Upper lobe of right lung (tissue), 1 donor: ENCODE data around the gene SPPL2A. TPM values are rescaled to one million over a fixed set of nuclear protein-coding genes. Genes with fewer than 3 reads are reported as not detected.

Experiments
- ATAC-seq: fragments of 200-7000 bp; cut with Tn5 transposase; one replicate; pipeline ENCODE4 v1.9.1; 2020; ENCODE audit warnings: mild to moderate bottlenecking, moderate library complexity
- DNase-seq: peaks from one replicate; pipeline ENCODE4 v3.0.0-alpha.2; 2020
- H3K27ac ChIP-seq: fragments of 200-600 bp; one replicate; pipeline ENCODE4 v1.8.0; 2022
- H3K27me3 ChIP-seq: fragments of 200-600 bp; one replicate; pipeline ENCODE4 v1.8.0; 2022; ENCODE audit warnings: mild to moderate bottlenecking
- H3K36me3 ChIP-seq: fragments of 200-600 bp; one replicate; pipeline ENCODE4 v1.8.0; 2022
- H3K4me1 ChIP-seq: fragments of 200-600 bp; one replicate; pipeline ENCODE4 v1.8.0; 2022
- H3K4me3 ChIP-seq: fragments of 200-600 bp; one replicate; pipeline ENCODE4 v1.8.0; 2022; ENCODE audit warnings: mild to moderate bottlenecking
- H3K9me3 ChIP-seq: fragments of 200-600 bp; one replicate; pipeline ENCODE4 v1.8.0; 2022
- CTCF ChIP-seq: fragments of 200-600 bp; IDR thresholded peaks from one replicate; pipeline ENCODE4 v1.8.0; 2022; ENCODE audit warnings: antibody characterized with exemption
- intact Hi-C: fragments of 100-400 bp; cut with DNase I; formaldehyde crosslinking; loops from one replicate; pipeline ENCODE4 v1.11.0; 2022
- total RNA-seq: library from RNA; stranded (reverse); fragmentation: NEBNext Ultra II Directional; extraction: Animal tissue kit (Norgen Biotek cat#: 25700); gene quantifications from one replicate; pipeline ENCODE4 v1.2.1, GENCODE V29; 2021
- donor health status: DM: no; HTN: yes; CAD: no; lungs with severe emphysema.

Gene SPPL2A
- total RNA-seq, 1 donor from 2014 or later: 112 TPM

GRCh38 chr15:50778086-50778485, 12.6 kb upstream of the SPPL2A start:
- DNase-seq: no peak
- Histone ChIP-seq H3K9me3 (no peaks in the 10 kb centered on the region), H3K27ac (no peak overlapping the region), H3K27me3 (no peaks in the 10 kb centered on the region), H3K36me3 (no peaks in the 10 kb centered on the region), H3K4me1 (no peaks in the 10 kb centered on the region), H3K4me3 (no peak overlapping the region)
- intact Hi-C loops: no loop called here
- TF ChIP-seq CTCF: no peak
- ATAC-seq: no peak

- Histone ChIP-seq H3K36me3 (no peaks in the 10 kb centered on the region), H3K4me1 (no peaks in the 10 kb centered on the region), H3K4me3 (no peak overlapping the region), H3K27ac (no peak overlapping the region), H3K9me3 (no peaks in the 10 kb centered on the region), H3K27me3 (no peaks in the 10 kb centered on the region)
- DNase-seq (no peak), ATAC-seq (no peak)
- TF ChIP-seq CTCF: no peak
- intact Hi-C loops: no loop called here
These were observed 11.5 kb upstream of the SPPL2A start for GRCh38 chr15:50777042-50777441.

GRCh38 chr15:50774450-50774849, 8.9 kb upstream of the SPPL2A start:
- no peaks in the 10 kb centered on the region for H3K9me3 ChIP-seq
- no peaks in the 10 kb centered on the region for H3K36me3 ChIP-seq
- H3K27ac ChIP-seq: no peak overlapping the region
- no peak overlapping the region for H3K4me3 ChIP-seq
- peak; percentile 28 for ATAC-seq
- no peaks in the 10 kb centered on the region for H3K27me3 ChIP-seq
- TF ChIP-seq CTCF: no peak
- intact Hi-C loops: no loop called here
- no peaks in the 10 kb centered on the region for H3K4me1 ChIP-seq
- no peak for DNase-seq

GRCh38 chr15:50773389-50773788, 7.9 kb upstream of the SPPL2A start:
- no peak overlapping the region for H3K4me3 ChIP-seq
- no peaks in the 10 kb centered on the region for H3K36me3 ChIP-seq
- no peaks in the 10 kb centered on the region for H3K4me1 ChIP-seq
- TF ChIP-seq CTCF: no peak
- H3K27me3 ChIP-seq: no peaks in the 10 kb centered on the region
- H3K9me3 ChIP-seq: no peaks in the 10 kb centered on the region
- H3K27ac ChIP-seq: no peak overlapping the region
- ATAC-seq (no peak), DNase-seq (no peak)
- intact Hi-C loops: no loop called here

- TF ChIP-seq CTCF: no peak
- intact Hi-C loops: no loop called here
- H3K9me3 ChIP-seq: no peaks in the 10 kb centered on the region
- DNase-seq: no peak
- no peak overlapping the region for H3K27ac ChIP-seq
- H3K36me3 ChIP-seq: no peaks in the 10 kb centered on the region
- no peak overlapping the region for H3K4me3 ChIP-seq
- H3K4me1 ChIP-seq: peaks cover 13% of the 10 kb centered on the region
- no peaks in the 10 kb centered on the region for H3K27me3 ChIP-seq
- peak; percentile 2 for ATAC-seq
These were observed 1.9 kb upstream of the SPPL2A start for GRCh38 chr15:50767332-50767861.
